HEK293T (cell line): ENCODE measurements around the gene IL4.

Source experiments
- CTCF ChIA-PET: fragments of 350-600 bp; formaldehyde crosslinking; extraction: SDS; loops from one replicate; lab custom pipeline; 2021; ENCODE audit warnings: antibody characterized with exemption, inconsistent platforms; lab: Yijun Ruan, JAX
- POLR2A ChIA-PET: fragments of 350-600 bp; formaldehyde crosslinking; extraction: SDS; loops from one replicate; lab custom pipeline; 2020; ENCODE audit warnings: antibody characterized with exemption, inconsistent platforms; lab: Yijun Ruan, JAX
- DNase-seq: peaks from one replicate; pipeline ENCODE4 v3.0.0; 2012; ENCODE audit warnings: mixed read lengths; ENCODE audit errors: extremely low spot score
- ARNT ChIP-seq: fragments of 450-650 bp; IDR thresholded peaks from 2 replicates; pipeline ENCODE4 v1.6.1; 2017; ENCODE audit warnings: mild to moderate bottlenecking
- BHLHE40 ChIP-seq: fragments of 450-650 bp; IDR thresholded peaks from 2 replicates; pipeline ENCODE4 v1.6.1; 2016; ENCODE audit warnings: mild to moderate bottlenecking, moderate library complexity, borderline replicate concordance
- CTBP1 ChIP-seq: fragments of 450-650 bp; IDR thresholded peaks from 2 replicates; pipeline ENCODE4 v1.6.1; 2016; ENCODE audit warnings: borderline replicate concordance
- ELF4 ChIP-seq: fragments of 450-650 bp; IDR thresholded peaks from 2 replicates; pipeline ENCODE4 v1.6.1; 2017; ENCODE audit warnings: antibody characterized with exemption
- FOXA1 ChIP-seq: fragments of 450-650 bp; IDR thresholded peaks from 2 replicates; pipeline ENCODE4 v1.6.1; 2016; ENCODE audit warnings: mild to moderate bottlenecking
- FOXK2 ChIP-seq: fragments of 450-650 bp; IDR thresholded peaks from 2 replicates; pipeline ENCODE4 v1.6.1; 2016; ENCODE audit warnings: mild to moderate bottlenecking
- FOXM1 ChIP-seq: fragments of 450-650 bp; IDR thresholded peaks from 2 replicates; pipeline ENCODE4 v1.6.1; 2017; ENCODE audit warnings: mild to moderate bottlenecking, borderline replicate concordance
- HDGF ChIP-seq: fragments of 450-650 bp; IDR thresholded peaks from 2 replicates; pipeline ENCODE4 v1.6.1; 2017; ENCODE audit warnings: antibody characterized with exemption, borderline replicate concordance
- L3MBTL2 ChIP-seq: fragments of 450-650 bp; conservative IDR thresholded peaks from 2 replicates; pipeline ENCODE4 v1.6.1; 2016; ENCODE audit warnings: mild to moderate bottlenecking
- LEF1 ChIP-seq: fragments of 450-650 bp; IDR thresholded peaks from 2 replicates; pipeline ENCODE4 v1.6.1; 2017; ENCODE audit warnings: mild to moderate bottlenecking, borderline replicate concordance
- NFRKB ChIP-seq: fragments of 450-650 bp; IDR thresholded peaks from 2 replicates; pipeline ENCODE4 v1.6.1; 2016; ENCODE audit warnings: mild to moderate bottlenecking, moderate library complexity
- SP1 ChIP-seq: fragments of 450-650 bp; IDR thresholded peaks from 2 replicates; pipeline ENCODE4 v1.6.1; 2017
- SUZ12 ChIP-seq: fragments of 450-650 bp; IDR thresholded peaks from 2 replicates; pipeline ENCODE4 v1.6.1; 2016; ENCODE audit warnings: mild to moderate bottlenecking
- TARDBP ChIP-seq: fragments of 450-650 bp; IDR thresholded peaks from 2 replicates; pipeline ENCODE4 v1.6.1; 2016
- ZNF384 ChIP-seq: fragments of 450-650 bp; IDR thresholded peaks from 2 replicates; pipeline ENCODE4 v1.6.1; 2016
- TF ChIP-seq, protein P1 (sequence below): fragments of 450-650 bp; IDR thresholded peaks from 2 replicates; pipeline ENCODE4 v1.6.1; 2016

IL4 gene

DNA sequence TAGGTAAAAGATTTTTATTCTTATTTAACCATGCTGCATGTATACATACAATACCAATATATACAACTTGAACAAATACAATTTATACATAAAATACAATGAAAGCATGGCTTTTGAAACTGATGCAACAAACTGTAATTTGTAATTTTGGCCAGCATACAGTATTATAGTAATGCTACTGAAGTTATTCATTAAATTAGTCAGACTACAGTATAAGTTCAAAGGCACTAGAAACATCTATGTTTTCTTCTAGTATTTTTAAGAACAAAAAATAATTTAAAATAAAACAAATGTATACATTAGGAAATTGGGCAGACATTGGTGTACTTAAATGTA lies 18.8 kb downstream of the IL4 start:
- no peak for DNase-seq
- no peak for TF ChIP-seq FOXM1
- no peak for TF ChIP-seq TARDBP
- TF ChIP-seq ARNT = no peak
- ChIA-PET CTCF (no interaction called here), POLR2A (no interaction called here)

DNA sequence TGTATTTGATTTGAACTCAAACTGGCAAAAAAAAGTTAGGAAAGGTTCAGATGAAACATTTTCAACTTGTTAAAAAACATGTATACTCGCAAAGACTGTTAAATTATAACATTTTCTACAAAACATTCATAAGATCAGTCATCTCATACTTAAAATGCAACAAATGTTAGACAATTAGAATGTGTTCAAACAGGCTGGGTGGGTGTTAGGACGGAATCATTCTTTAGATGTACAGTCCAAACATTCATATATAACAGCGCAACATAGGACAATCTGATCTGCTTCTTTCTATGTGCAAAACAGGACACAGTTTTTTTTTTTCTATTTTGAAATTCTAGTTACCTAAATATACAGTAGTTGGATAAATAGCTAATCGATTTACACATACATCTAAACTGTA lies 22.2 kb downstream of the IL4 start:
- ChIA-PET POLR2A (no interaction called here), CTCF (no interaction called here)
- DNase-seq = no peak
- TF ChIP-seq ARNT (no peak), ZNF384 (no peak), FOXA1 (no peak), HDGF (no peak), ELF4 (no peak), SUZ12 (no peak), L3MBTL2 (no peak), FOXM1 (no peak), LEF1 (no peak), NFRKB (no peak), BHLHE40 (no peak), CTBP1 (no peak), SP1 (no peak), TARDBP (no peak), FOXK2 (no peak)
- TF ChIP-seq, protein P1, sequence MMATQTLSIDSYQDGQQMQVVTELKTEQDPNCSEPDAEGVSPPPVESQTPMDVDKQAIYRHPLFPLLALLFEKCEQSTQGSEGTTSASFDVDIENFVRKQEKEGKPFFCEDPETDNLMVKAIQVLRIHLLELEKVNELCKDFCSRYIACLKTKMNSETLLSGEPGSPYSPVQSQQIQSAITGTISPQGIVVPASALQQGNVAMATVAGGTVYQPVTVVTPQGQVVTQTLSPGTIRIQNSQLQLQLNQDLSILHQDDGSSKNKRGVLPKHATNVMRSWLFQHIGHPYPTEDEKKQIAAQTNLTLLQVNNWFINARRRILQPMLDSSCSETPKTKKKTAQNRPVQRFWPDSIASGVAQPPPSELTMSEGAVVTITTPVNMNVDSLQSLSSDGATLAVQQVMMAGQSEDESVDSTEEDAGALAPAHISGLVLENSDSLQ = no peak

DNA sequence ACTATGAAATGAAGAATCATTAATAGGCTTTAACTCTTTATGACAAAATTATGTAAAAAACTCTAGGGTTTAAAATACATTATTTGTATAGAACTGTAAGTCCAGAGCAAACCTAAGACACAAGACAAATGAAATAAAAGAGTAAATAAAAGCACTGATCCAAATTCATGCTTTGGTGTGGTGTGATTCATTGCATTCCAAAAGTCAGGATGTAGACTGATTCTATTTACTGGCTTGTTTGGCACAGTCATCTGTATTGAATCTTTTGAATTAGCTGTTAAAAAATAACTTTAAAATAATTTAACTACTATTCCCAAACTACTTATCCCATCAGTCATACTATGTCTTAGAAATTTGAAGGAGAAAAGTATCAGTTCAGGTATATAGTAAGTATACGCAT lies 31.1 kb downstream of the IL4 start:
- POLR2A ChIA-PET = interaction anchor here (1.5 kb wide), 1 partner anchor 33 kb away, joined by 4 read pairs; the partner anchor contains the start of gene KIF3A
- no peak for DNase-seq
- CTCF ChIA-PET = no interaction called here
- no peak for TF ChIP-seq FOXA1
- TF ChIP-seq FOXK2 = no peak
- no peak for TF ChIP-seq SUZ12
- TF ChIP-seq ARNT = no peak
- no peak for TF ChIP-seq NFRKB
- TF ChIP-seq SP1 = no peak
- no peak for TF ChIP-seq CTBP1
- no peak for TF ChIP-seq LEF1
- TF ChIP-seq TARDBP = no peak
- no peak for TF ChIP-seq FOXM1
- no peak for TF ChIP-seq L3MBTL2
- TF ChIP-seq HDGF = no peak

DNA sequence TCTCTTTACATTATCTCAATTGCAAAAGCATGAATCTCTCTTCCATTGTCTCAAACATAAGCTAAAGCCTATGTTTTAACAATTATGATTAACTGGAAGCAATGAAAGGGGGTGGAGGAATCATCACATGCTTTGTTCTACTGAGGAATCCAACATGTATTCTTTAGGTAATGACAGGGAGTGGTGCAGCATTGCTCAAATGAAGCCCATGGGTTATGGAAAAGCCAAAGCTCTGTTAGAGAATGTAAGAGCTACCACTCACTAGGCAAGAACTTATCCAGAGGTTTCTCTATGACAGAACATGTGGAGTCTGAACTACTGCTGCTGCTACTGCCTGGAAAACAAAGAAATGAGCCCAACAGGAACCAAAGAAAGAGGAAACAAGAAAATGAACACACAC lies 34.9 kb downstream of the IL4 start:
- ChIA-PET CTCF (interaction anchor here (0.8 to 1.0 kb wide), 2 partner anchors 14 to 181 kb away, joined by 3 to 4 read pairs; no protein-coding TSS in a partner anchor), POLR2A (interaction anchor here (0.5 to 2.0 kb wide), 3 partner anchors 29 to 253 kb away, joined by 3 to 5 read pairs (median 3); partner anchors contain the start of genes KIF3A and RAD50)
- no peak for DNase-seq
- no peak for TF ChIP-seq TARDBP
- no peak for TF ChIP-seq CTBP1
- TF ChIP-seq NFRKB = no peak
- no peak for TF ChIP-seq L3MBTL2
- TF ChIP-seq FOXK2 = no peak
- TF ChIP-seq ZNF384 = no peak
- TF ChIP-seq FOXM1 = no peak
- TF ChIP-seq ARNT = no peak
- TF ChIP-seq ELF4 = no peak
- TF ChIP-seq FOXA1 = no peak
- TF ChIP-seq BHLHE40 = no peak
- no peak for TF ChIP-seq SUZ12

DNA sequence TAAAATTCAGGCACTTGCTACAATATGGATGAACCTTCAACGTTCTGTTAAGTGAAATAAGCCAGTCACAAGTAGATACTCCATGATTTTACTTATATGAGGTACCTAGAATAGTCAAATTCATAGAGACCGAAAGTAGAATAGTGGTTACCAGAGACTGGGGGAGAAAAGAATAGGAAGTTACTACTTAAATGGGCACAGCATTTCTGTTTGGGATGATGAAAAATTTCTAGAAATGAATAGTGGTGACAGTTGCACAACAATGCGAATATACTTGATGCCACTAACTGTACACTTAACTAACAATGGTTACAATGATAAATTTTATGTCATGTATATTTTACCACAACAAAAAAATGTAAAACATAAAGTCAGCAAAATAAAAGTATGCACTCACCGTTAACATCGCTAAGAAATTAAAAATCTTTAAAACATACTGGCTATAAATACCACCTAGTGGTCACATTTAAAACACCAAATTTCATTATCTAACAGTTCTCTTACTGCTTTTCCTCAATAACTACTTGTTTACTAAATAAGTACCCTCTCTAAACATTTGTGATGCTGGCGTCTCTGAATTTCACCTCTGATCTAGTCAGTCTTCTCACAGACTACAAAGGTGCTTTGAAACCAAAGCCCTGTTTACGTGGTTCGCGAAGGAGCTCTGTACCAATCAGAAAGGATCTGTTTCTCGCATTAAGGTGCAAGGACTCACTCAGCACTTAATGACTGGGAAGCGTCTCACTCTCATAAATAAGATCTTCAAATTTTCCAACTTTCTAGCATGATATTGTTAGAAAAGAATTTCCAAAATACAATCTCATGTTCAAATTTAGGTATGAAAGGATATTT lies 40.9 kb downstream of the IL4 start:
- TF ChIP-seq FOXM1 (no peak), FOXA1 (no peak), SP1 (no peak), ZNF384 (no peak), HDGF (no peak), TARDBP (no peak), NFRKB (no peak), L3MBTL2 (no peak), FOXK2 (no peak), SUZ12 (no peak), ARNT (no peak), ELF4 (no peak), BHLHE40 (no peak), LEF1 (no peak), CTBP1 (no peak)
- TF ChIP-seq, protein P1 = no peak
- ChIA-PET CTCF (no interaction called here), POLR2A (no interaction called here)

DNA sequence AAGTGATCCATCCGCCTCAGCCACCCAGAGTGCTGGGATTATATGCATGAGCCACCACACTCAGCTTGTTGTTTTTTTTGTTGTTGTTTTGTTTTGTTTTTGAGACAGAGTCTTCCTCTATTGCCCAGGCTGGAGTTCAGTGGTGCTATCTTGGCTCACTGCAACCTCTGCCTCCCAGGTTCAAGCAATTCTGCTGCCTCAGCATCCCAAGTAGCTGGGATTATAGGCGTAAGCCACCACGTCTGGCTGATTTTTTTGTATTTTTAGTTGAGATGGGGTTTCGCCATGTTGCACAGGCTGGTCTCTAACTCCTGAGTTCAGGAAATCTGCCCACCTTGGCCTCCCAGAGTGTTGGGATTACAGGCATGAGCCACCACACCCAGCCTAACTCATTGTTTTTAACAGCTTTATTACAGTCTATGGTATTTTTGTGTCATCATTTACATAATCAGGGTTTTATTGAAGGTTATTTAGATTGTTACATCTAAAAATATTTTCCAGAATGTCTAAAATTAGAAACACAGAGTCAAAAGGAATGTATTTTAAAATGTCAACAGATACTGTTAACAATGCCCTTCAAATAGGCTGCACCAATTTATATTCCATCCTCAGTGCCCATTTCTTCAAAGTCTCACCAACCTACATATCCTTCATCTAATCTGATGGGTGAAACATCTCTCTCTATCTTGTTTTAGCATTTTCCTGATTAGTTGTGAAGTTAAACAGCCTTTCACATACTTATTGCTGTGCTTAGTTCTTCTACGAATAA lies 44.9 kb downstream of the IL4 start:
- ChIA-PET CTCF (no interaction called here), POLR2A (interaction anchor here (1.1 kb wide), 1 partner anchor 19 kb away, joined by 3 read pairs; the partner anchor contains the start of gene KIF3A)
- no peak for DNase-seq
- TF ChIP-seq L3MBTL2 = no peak
- TF ChIP-seq FOXM1 = no peak
- TF ChIP-seq, protein P1 = no peak
- no peak for TF ChIP-seq ZNF384
- TF ChIP-seq NFRKB = no peak
- TF ChIP-seq SUZ12 = no peak
- TF ChIP-seq TARDBP = no peak
- no peak for TF ChIP-seq SP1
- no peak for TF ChIP-seq CTBP1
- no peak for TF ChIP-seq HDGF
- TF ChIP-seq FOXA1 = no peak
- TF ChIP-seq ELF4 = no peak
- no peak for TF ChIP-seq FOXK2
- no peak for TF ChIP-seq ARNT
- TF ChIP-seq LEF1 = no peak
- no peak for TF ChIP-seq BHLHE40

More for the DNA sequence above, 40.9 kb downstream of the IL4 start:
- DNase-seq = no peak
